HL-60 (cell line): ENCODE measurements around the gene TPM4.

Experiments used
- DNase-seq, 2 experiments: peaks; one replicate each; pipeline ENCODE4 v3.0.0-alpha.2; 2010 to 2020; ENCODE audit warnings: low read depth in 1 of 2, low spot score in 1 of 2
- H3K27ac ChIP-seq: fragments of 250-450 bp; sonication (Bioruptor Pico); replicated peaks from 2 replicates; pipeline ENCODE4 v1.5.1; 2020; ENCODE audit warnings: mild to moderate bottlenecking, moderate library complexity
- H3K27me3 ChIP-seq: fragments of 250-450 bp; sonication (Bioruptor Pico); 2 replicates; pipeline ENCODE4 v1.5.1; 2021; ENCODE audit warnings: mild to moderate bottlenecking, moderate library complexity; ENCODE audit not compliant: insufficient read depth, poor library complexity, severe bottlenecking
- H3K4me3 ChIP-seq: replicated peaks from 2 replicates; pipeline ENCODE4 v1.5.1; 2011; ENCODE audit warnings: mild to moderate bottlenecking, control low read depth, low read length; ENCODE audit not compliant: insufficient read depth
- GABPA ChIP-seq: IDR thresholded peaks from 2 replicates; pipeline ENCODE4 v1.6.1; 2012; ENCODE audit warnings: low read depth
- POLR2AphosphoS5 ChIP-seq: IDR thresholded peaks from 2 replicates; pipeline ENCODE4 v1.6.1; 2012; ENCODE audit warnings: low read depth
- SPI1 ChIP-seq: IDR thresholded peaks from 2 replicates; pipeline ENCODE4 v1.6.1; 2012; ENCODE audit warnings: low read depth, mild to moderate bottlenecking, borderline replicate concordance
- TF ChIP-seq, protein P1 (sequence below): IDR thresholded peaks from 2 replicates; pipeline ENCODE4 v1.6.1; 2012; ENCODE audit warnings: low read depth; ENCODE audit not compliant: insufficient replicate concordance
- TF ChIP-seq, protein P2 (sequence below): IDR thresholded peaks from one replicate; pipeline ENCODE4 v1.5.1; 2011; ENCODE audit warnings: low read length, control low read depth, inconsistent platforms; ENCODE audit not compliant: insufficient read depth

Gene TPM4

DNA sequence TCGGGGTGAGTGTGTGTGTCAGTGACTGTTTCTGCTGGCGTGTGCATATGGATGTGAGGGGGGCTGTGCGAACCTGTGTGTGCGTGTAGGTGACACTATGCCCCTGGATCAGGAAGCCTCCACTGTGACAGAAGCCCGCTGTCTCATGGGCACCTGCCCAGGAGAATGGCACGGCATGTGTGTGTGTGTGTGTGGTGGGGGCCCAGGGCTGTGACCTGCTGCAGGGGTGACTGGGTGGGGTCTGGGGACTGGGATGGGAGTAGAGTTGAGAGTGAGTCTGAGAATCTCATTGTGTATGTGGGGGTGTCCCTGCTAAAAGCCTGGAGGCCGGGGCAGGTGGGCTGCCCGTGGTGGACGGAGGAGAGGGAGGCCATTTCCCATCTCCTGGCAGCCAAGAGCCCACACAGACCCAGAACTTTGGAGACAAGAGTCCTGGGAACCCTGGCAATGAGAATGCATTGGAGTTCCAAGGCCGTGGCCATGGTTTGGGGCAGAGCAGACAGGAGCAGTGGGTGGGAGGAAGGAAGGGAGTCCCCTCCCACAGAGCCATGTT, 6.4 kb upstream of the TPM4 start:
- TF ChIP-seq GABPA (no peak), SPI1 (no peak), POLR2AphosphoS5 (no peak)
- TF ChIP-seq, protein P1, sequence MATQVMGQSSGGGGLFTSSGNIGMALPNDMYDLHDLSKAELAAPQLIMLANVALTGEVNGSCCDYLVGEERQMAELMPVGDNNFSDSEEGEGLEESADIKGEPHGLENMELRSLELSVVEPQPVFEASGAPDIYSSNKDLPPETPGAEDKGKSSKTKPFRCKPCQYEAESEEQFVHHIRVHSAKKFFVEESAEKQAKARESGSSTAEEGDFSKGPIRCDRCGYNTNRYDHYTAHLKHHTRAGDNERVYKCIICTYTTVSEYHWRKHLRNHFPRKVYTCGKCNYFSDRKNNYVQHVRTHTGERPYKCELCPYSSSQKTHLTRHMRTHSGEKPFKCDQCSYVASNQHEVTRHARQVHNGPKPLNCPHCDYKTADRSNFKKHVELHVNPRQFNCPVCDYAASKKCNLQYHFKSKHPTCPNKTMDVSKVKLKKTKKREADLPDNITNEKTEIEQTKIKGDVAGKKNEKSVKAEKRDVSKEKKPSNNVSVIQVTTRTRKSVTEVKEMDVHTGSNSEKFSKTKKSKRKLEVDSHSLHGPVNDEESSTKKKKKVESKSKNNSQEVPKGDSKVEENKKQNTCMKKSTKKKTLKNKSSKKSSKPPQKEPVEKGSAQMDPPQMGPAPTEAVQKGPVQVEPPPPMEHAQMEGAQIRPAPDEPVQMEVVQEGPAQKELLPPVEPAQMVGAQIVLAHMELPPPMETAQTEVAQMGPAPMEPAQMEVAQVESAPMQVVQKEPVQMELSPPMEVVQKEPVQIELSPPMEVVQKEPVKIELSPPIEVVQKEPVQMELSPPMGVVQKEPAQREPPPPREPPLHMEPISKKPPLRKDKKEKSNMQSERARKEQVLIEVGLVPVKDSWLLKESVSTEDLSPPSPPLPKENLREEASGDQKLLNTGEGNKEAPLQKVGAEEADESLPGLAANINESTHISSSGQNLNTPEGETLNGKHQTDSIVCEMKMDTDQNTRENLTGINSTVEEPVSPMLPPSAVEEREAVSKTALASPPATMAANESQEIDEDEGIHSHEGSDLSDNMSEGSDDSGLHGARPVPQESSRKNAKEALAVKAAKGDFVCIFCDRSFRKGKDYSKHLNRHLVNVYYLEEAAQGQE = no peak
- TF ChIP-seq, protein P2, sequence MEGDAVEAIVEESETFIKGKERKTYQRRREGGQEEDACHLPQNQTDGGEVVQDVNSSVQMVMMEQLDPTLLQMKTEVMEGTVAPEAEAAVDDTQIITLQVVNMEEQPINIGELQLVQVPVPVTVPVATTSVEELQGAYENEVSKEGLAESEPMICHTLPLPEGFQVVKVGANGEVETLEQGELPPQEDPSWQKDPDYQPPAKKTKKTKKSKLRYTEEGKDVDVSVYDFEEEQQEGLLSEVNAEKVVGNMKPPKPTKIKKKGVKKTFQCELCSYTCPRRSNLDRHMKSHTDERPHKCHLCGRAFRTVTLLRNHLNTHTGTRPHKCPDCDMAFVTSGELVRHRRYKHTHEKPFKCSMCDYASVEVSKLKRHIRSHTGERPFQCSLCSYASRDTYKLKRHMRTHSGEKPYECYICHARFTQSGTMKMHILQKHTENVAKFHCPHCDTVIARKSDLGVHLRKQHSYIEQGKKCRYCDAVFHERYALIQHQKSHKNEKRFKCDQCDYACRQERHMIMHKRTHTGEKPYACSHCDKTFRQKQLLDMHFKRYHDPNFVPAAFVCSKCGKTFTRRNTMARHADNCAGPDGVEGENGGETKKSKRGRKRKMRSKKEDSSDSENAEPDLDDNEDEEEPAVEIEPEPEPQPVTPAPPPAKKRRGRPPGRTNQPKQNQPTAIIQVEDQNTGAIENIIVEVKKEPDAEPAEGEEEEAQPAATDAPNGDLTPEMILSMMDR = no peak
- peak overlapping the region; percentile 84 for H3K27ac ChIP-seq
- no peaks in the 10 kb centered on the region for H3K27me3 ChIP-seq
- no peak overlapping the region for H3K4me3 ChIP-seq
- DNase-seq = no peak

DNA sequence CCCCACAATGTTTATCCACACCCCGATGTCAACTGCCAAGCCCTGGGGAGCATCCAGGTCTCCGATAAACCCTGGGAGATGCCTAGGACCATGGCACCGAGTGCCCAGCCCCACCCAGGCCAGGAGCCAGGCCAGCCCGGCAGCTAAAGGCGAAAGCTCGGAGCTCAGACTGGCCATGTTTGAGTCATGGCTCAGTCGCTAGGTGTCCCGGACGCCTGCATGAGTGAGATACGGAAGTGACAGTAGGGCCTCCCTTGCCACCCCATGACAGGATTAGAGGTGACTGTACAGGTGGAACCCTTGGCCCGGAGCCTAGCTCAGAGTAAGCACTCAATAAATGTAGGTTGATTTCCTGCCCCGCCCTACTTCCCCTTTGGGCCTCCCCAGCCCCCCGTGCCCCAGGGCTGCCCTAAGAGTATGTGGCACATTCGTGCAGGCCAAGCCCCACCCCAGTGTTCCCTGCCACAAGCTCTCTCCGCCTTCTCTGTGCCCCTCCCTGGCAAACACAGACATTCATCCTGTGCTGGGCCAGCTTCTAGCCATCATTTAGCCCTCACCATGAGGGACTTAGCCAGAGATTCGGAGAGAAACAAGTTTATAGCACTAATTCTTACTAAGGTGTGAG, 5.8 kb upstream of the TPM4 start:
- peak; percentile 27; the same call in 1 of the 2 replicates for TF ChIP-seq POLR2AphosphoS5
- peak; percentile 48; the same call in 1 of the 2 replicates for TF ChIP-seq SPI1
- TF ChIP-seq GABPA = no peak; the same call in 1 of the 2 replicates
- TF ChIP-seq, protein P1 = no peak
- TF ChIP-seq, protein P2 = no peak
- DNase-seq = peak; percentile 82 to 84
- H3K4me3 ChIP-seq = no peak overlapping the region
- H3K27ac ChIP-seq = peak overlapping the region; percentile 84
- H3K27me3 ChIP-seq = no peaks in the 10 kb centered on the region

DNA sequence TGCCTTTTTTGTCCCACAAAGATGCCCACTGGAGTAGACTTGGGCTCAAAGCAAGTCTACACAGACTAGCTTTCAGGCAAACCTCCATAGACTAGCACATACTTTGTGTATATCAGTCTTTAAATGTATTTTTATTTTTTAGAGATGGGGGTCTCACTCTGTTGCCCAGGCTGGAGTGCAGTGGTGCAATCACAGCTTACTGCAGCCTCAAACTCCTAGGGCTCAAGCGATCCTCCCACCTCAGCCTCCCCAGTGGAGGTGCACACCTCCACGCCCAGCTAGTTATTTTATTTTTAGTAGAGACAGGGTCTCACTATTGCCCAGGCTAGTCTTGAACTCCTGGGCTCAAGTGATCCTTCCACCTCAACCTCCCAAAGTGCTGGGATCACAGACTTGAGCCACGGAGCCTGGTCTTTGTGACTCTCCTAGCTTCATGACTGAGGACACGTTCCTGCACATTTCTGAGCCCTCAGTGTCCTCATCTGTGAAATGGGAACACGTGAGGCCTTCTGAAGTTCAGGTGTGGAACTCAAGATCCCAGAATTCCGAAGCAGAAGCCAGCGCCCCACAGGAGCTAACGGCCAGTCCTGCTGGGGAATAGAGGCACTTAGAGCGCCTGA, 5.1 kb upstream of the TPM4 start:
- Histone ChIP-seq H3K27me3 (no peaks in the 10 kb centered on the region), H3K4me3 (no peak overlapping the region), H3K27ac (peak overlapping the region; percentile 84)
- no peak for DNase-seq
- TF ChIP-seq SPI1 (no peak), POLR2AphosphoS5 (no peak), GABPA (no peak)
- TF ChIP-seq, protein P1 = no peak
- TF ChIP-seq, protein P2 = no peak
